GM18867 (cell line): ENCODE data around the gene DHDDS.
"Not testable (repeated sequence)": the region's sequence is repeated elsewhere in the genome, so short reads cannot be mapped to it uniquely, and the experiment has no call there.

Experiments used
- ATAC-seq: cut with Tn5 transposase; IDR thresholded peaks from one replicate; pipeline ENCODE4 v1.9.1; 2021; ENCODE audit warnings: mild to moderate bottlenecking, moderate library complexity; ENCODE audit not compliant: unreplicated experiment

The DHDDS gene

GRCh38 chr1:26474818-26475217, 42.7 kb downstream of the DHDDS start:
- ATAC-seq: no peak

DNA sequence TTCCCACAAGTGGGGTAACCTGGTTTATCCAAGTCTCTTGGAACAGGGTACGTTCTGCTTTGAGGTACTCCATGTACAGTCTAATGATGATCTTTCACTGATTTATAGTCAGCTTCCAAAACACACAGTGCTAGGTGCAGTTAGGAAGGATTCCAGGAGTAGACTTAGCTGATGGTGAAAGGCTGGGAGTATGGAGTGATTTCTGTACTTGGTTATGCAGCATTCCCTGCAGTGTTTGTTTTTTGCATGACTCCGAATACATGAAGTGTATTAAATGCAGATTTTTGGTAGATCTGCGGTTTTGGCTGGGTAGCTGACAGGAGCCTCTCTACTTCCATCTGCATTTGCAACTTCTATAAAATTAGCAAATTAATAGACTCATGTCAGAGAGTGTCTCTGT, 43.9 kb downstream of the DHDDS start:
- ATAC-seq: no peak

GRCh38 chr1:26476958-26477357, 44.8 kb downstream of the DHDDS start:
- no peak for ATAC-seq

DNA sequence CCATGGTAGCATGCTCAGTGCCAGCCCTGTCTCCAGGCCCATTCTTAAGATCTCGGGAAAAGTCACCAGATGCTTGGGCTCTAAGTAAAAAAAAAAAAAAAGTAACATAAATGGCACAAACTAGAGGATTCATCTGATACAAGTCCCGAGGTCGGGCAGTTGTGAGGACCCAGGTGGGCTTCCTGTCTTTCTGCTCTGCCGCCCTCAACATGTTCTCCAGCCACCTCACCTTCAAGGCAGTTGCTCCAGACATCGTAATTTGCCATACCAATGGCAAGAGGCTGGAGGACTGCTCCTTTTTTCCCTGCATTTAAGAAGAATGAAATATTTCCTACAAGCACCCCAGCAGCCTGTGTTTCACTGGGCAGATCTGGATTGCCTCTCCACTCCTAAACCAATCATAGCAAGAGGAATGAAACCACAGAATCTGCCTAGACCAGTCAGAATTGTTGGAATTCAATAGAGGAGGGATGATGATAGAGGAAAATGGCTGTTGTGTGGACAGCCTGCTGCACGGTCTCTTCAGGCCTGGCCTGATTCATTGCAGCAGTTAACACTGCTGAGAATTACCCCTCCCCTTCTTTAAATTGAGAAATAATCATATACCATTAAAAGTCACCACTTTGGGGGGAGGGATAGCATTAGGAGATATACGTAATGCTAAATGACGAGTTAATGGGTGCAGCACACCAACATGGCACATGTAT, 45.5 kb downstream of the DHDDS start:
- no peak for ATAC-seq

- ATAC-seq: no peak
Measured at GRCh38 chr1:26478159-26478558, 46.0 kb downstream of the DHDDS start.

GRCh38 chr1:26478988-26479387, 46.9 kb downstream of the DHDDS start:
- ATAC-seq: no peak

GRCh38 chr1:26482921-26483320, 50.8 kb downstream of the DHDDS start:
- ATAC-seq: no peak

DNA sequence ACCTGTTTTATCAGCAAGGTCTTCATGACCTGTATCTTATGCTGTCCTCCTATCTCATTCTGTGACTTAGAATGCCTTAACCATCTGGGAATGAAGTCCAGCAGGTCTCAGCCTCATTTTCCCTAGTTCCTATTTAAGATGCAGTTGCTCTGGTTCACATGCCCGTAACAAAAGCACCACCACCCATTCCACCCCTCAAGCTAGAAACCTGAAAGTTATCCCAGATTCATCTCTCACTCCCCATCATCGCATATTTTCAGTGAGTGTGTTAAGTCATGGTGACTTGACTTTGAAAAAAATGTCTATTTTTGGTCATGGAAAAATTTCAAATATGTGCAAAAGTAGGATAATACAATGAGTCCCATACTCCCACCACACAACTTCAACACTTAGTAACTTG, 51.9 kb downstream of the DHDDS start:
- ATAC-seq: no peak

DNA sequence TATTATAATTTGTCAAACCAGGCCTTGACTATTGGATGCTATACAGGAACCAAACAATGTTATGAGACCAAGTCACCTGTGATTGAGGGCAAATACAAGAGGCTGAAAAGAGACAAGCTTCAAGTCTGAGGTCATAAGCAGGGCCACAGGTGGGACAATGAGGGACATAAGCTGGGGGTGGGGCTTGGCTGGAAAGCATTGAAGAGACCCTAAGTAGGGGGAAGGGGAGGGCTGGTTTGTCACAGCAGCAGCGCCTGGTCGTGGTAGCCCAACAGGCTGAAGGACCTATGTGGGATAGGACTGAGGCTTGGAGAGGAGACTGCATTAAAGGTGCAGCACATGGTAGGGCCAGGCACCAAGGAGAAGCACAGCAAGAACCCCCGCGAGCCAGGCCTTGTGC, 58.0 kb downstream of the DHDDS start:
- no peak for ATAC-seq

DNA sequence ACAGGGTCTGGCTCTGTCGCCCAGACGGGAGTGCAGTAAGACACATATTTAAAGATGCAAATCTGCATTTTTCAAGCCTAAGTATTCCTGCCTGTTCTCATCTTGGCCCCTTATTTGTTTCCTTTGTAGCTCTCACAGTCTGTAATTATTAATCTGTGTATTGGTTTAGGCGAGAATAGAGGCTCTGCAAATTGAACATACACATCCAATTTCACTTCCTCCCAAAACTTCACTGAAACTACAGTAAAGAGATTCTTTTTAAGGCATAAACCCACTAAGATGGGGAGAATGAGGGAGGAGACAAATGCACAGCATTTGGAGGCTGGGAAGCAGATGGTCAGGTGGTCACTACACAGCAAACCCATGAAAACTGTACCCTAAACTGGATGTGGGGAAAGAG, 61.1 kb downstream of the DHDDS start:
- no peak for ATAC-seq

- ATAC-seq: no peak
Measured at GRCh38 chr1:26493938-26494337, 61.8 kb downstream of the DHDDS start.

DNA sequence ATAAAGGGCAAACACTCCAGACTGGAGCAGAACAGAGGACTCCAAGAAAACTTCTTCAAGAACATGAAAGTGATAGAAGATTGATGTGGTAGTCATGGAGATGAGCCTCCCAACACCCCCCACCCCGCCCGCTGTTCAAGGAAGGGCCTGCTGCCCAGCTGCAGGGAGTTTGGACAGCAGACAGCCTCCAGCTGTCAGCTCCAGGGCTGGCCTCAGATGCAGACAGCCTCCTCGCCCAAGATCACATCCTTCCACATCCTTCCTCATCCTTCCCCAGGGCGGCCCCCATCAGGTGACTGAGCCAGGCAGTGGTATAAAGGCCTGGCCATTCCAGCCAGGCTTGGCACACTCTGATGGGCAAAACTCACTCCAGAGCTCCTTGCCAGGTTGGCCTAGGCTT, 64.7 kb downstream of the DHDDS start:
- no peak for ATAC-seq

- ATAC-seq: no peak
Measured at GRCh38 chr1:26498894-26499293, 66.8 kb downstream of the DHDDS start.

DNA sequence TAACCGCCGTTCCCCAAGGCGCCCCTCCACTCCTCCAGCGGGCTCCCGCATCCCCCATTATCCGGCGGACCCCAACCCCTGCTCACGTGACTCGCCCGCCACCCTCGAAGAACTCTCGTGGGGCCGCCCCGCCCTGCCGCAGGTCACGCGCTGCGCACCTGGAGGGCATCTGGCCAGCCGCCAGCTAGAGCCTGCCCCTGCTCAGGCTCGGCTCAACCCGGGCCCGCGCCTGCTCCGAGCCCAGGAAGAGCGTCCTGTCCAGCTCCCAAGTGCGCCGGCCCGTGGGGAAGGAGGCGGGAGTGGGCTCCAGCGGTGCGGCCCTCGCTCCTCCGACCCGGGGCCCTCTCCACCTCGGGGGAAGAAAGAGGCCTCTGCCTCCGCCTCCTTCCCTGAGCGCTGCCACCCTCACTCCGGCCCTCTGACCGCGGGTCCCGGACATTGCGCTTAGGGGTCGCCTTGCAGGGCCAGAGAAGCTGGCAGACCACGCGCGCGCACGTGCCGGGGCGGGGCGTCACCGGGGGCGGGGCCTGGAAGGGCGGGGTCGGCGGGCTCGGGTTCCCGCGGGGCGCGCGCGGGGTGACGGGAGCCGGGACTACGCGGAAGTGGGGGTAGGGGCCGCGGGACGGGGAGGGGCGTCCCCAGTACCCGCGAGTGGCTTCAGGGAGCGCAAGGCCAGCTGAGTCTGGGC, 68.5 kb downstream of the DHDDS start:
- ATAC-seq: peak; percentile 68

- not testable (repeated sequence) for ATAC-seq
Measured at GRCh38 chr1:26510711-26511110, 78.6 kb downstream of the DHDDS start.

DNA sequence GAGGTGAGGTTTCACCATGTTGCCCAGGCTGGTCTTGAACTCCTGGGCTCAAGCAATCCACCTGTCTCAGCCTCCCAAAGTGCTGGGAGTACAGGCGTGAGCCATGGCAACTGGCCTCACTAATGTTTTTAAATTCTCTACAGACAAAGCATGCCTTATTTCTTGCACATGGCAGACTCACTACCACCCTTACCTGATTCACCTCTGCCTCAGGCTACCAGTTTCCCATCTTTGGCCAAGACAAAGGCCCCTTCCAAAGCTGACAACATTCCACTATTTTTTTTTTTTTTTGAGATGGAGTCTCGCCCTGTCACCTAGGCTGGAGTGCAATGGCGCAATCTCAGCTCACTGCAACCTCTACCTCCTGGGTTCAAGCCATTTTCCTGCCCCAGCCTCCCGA, 83.7 kb downstream of the DHDDS start:
- not testable (repeated sequence) for ATAC-seq

DNA sequence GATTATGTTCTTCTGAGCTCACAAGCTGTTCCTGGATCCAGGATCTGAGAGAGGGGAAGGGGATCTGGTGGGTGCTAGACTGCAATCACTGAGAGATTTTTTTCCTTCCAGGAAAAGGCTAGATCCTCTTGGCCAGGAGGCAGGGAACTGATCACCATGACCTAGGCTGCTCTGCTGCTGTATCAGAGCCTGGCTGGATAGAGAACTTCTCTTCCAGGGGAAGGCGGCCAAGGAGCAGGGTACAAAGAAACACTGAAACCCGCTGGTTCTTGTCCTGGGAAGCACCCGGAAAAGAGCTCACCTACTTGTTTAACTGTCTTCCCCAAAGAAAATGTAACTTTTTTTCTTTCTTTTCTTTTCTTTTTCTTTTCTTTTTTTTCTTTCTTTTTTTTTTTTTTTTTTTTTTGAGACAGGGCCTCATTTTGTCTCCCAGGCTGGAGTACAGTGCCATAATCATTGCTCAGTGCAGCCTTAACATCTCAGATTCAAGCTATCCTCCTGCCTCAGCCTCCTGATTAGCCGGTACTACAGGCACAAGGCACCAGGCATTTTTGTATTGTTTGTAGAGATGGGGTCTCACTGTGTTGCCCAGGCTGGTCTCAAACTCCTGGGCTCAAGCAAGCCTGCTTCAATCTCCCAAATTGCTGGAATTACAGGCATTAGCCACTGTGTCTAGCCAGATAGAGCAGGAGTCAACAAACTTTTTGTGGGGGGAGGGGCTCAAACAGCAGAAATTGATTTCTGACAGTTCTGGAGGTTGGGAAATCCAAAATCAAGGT, 85.1 kb downstream of the DHDDS start:
- no peak for ATAC-seq

DNA sequence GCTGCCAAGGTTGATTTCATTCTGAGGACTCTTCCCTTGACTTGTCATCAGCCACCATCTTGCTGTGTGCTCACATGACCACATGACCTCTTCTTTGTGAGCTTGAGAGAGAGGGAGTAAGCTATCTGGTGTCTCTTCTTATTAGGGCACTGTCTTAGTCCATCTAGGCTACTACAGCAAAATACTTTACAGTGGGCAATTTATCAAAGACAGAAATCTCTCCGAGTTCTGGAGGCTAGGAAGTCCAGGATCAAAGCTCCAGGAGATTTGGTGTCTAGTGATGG, 85.6 kb downstream of the DHDDS start:
- ATAC-seq: no peak

- no peak for ATAC-seq
Measured at GRCh38 chr1:26518355-26518754, 86.2 kb downstream of the DHDDS start.

DNA sequence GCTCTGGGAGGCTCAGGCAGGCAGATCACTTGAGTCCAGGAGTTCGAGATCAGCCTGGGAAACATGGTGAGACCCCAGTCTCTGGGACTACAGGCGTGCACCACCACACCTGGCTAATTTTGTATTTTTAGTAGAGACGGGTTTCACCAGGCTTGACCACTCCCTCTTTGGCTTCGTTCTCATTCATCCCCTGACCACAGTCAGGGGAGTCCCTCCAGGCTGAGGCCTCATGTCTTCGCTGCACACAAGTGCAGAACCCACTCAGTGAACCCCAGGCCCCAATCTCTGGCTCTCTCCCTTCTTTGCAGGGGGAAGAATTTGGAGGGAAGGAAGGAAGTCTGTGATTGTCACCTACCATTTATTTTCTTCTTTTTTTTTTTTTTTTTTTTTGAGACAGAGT, 88.2 kb downstream of the DHDDS start:
- ATAC-seq: no peak
